GM13977 (cell line): ENCODE results near the gene C1QL4.
A peak's percentile ranks its signal among the peaks of the same experiment; 100 is the strongest.

Source experiments
- DNase-seq: peaks from one replicate; pipeline ENCODE4 v3.0.0; 2012; ENCODE audit warnings: low spot score
- in situ Hi-C: fragments of 300-500 bp; cut with MboI; formaldehyde crosslinking; loops from one replicate; pipeline ENCODE4 v1.12.0; 2022; ENCODE audit warnings: low sequenced_read_pairs, low pct_unique_long_range_greater_than_20kb, mixed read lengths, inconsistent platforms; ENCODE audit not compliant: unreplicated experiment
- TF ChIP-seq, protein P1 (sequence below): IDR thresholded peaks from 2 replicates; pipeline ENCODE4 v1.5.1; 2012; ENCODE audit warnings: mild to moderate bottlenecking, control low read depth; ENCODE audit not compliant: insufficient read depth; ENCODE audit errors: extremely low read depth, missing control alignments

C1QL4 gene

DNA sequence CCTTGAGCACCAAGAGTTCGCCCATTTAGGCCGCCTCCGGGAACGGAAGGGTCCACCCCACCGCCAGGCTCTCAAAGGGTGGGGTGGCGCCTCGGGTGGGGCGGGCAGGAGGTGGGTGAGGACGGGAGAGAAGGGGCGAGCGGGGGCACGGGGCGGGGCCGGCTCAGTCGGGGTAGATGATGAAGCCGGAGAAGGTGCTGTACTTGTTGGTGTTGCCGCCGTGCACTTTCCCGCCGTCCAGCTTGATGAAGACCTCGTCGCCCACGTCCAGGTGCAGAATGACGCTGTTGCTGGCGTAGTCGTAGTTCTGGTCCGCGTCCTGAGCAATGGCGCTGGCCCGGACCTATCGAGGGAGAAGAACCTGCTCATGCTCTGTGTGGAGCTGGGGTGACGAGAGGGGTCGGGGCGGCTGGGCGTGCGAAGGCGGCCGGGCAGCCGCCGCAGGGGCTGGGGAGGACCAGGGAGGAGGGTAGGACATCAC is 4.1 kb downstream of the C1QL4 start:
- TF ChIP-seq, protein P1, sequence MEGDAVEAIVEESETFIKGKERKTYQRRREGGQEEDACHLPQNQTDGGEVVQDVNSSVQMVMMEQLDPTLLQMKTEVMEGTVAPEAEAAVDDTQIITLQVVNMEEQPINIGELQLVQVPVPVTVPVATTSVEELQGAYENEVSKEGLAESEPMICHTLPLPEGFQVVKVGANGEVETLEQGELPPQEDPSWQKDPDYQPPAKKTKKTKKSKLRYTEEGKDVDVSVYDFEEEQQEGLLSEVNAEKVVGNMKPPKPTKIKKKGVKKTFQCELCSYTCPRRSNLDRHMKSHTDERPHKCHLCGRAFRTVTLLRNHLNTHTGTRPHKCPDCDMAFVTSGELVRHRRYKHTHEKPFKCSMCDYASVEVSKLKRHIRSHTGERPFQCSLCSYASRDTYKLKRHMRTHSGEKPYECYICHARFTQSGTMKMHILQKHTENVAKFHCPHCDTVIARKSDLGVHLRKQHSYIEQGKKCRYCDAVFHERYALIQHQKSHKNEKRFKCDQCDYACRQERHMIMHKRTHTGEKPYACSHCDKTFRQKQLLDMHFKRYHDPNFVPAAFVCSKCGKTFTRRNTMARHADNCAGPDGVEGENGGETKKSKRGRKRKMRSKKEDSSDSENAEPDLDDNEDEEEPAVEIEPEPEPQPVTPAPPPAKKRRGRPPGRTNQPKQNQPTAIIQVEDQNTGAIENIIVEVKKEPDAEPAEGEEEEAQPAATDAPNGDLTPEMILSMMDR, result no peak
- DNase-seq, result no peak
- in situ Hi-C loops, result no loop called here

DNA sequence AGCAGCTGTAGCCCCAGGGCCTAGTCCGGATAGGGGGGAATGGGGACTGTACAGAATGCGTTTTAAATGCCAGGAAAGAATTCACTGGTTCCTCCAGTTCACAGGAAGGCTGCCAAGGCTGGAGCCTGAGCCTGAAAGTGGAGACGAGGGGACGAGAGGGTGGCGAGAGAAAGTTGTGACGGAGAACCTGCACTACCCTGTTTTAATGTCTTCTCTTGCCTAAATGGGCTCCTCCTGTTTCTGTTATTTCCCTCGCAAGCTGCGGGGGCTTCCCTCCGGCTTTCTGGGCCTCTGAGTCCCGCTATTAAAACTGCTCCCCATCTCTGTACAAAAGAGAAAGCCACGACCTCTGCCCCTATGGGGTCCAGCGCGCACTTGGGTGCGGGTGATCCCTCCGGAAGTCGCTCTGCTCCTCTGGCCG is 4.5 kb downstream of the C1QL4 start:
- TF ChIP-seq, protein P1, result no peak
- DNase-seq, result no peak
- in situ Hi-C loops, result no loop called here

DNA sequence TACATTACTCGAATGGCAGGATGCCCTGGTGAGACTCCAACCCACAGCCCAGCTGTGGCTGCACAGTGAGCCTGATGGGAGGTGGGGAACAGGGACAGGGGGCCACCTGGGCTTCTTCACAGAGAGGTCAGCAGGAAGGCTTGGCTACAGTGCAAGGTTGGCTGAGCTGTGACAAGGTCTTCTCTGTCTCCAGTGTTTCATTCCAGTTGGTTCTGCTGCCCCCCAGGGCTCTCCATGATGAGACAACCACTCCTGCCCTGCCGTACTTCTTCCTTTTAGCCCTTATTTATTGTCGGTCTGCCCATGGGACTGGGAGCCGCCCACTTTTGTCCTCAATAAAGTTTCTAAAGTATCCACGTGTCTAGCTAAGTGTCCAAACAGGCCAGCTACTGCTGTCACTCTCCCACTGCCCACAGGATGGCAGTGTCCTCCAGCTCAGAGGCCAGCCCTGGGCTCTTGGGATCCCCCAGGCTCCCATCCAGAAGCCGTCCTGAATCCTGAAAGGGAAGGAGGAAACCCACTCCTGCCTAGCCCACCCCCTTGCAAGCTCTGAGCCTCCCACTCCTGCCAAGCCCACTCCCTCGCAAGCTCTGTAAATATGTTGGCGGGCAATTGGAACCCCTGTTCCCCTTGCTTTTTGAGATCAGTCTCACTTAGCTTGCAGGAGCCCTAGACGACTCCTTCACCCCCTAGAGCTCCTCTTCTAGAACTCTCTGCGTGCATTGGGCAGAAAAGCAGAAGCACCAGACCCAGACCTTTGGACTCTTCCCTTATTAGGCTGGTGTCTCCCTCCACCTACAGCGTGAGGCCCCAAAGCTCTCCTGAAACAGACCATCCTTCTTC is 5.4 kb downstream of the C1QL4 start:
- no peak for DNase-seq
- TF ChIP-seq, protein P1, result peak; percentile 77
- in situ Hi-C loops, result no loop called here

DNA sequence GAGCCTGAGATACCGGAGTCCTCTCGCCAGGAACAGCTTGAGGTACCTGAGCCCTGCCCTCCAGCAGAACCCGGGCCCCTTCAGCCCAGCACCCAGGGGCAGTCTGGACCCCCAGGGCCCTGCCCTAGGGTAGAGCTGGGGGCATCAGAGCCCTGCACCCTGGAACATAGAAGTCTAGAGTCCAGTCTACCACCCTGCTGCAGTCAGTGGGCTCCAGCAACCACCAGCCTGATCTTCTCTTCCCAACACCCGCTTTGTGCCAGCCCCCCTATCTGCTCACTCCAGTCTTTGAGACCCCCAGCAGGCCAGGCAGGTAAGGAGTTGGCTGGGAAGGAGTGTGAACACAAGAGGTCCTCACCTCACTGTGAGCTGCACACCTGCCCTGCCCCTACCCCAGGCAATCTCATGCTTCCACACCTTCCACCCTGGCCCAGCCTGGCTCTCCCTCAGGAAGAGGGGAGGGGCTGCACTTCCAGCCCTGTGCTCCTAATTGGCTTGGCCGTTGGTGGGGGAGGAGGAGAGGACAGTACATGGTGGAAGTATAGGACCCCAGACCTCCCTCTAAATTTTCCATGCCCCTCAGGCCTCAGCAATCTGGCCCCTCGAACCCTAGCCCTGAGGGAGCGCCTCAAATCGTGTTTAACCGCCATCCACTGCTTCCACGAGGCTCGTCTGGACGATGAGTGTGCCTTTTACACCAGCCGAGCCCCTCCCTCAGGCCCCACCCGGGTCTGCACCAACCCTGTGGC is 6.2 kb downstream of the C1QL4 start:
- TF ChIP-seq, protein P1, result no peak
- no peak for DNase-seq
- in situ Hi-C loops, result no loop called here

DNA sequence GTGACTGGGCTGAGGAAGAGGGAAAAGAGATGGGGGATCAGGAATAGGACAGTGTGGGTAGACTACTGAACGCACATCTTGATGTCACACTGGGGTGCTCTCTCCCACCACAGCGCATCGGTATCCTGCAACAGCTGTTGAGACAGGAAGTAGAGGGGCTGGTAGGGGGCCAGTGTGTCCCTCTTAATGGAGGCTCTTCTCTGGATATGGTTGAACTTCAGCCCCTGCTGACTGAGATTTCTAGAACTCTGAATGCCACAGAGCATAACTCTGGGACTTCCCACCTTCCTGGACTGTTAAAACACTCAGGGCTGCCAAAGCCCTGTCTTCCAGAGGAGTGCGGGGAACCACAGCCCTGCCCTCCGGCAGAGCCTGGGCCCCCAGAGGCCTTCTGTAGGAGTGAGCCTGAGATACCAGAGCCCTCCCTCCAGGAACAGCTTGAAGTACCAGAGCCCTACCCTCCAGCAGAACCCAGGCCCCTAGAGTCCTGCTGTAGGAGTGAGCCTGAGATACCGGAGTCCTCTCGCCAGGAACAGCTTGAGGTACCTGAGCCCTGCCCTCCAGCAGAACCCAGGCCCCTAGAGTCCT is 6.9 kb downstream of the C1QL4 start:
- no peak for DNase-seq
- in situ Hi-C loops, result no loop called here
- TF ChIP-seq, protein P1, result no peak

DNA sequence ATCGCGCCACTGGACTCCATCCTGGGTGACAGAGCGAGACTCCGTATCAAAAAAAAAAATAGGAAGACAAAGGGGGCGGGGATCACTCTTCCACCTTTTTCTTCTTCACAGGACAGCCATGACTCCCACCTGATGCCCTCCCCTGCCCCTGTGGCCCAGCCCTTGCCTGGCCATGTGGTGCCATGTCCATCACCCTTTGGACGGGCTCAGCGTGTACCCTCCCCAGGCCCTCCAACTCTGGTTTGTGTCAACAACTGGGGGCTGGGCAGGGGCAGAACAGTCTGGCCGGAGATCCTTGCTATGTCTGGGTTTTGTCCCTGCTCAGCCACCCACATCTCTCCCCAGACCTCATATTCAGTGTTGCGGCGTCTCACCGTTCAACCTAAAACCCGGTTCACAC is 8.2 kb downstream of the C1QL4 start:
- DNase-seq, result no peak
- TF ChIP-seq, protein P1, result no peak
- in situ Hi-C loops, result no loop called here
